Small intestine (tissue), 7 donors: ENCODE results near the gene XPO5. TPM values are rescaled to one million over a fixed set of nuclear protein-coding genes. Genes with fewer than 3 reads are reported as not detected.

Experiments used
- DNase-seq, 2 donors: peaks; one replicate each; pipeline versions ENCODE4 v3.0.0 to v3.0.0-alpha.2; 2013
- FAIRE-seq: peaks from 2 replicates; lab custom pipeline; 2012; peaks lifted over from hg19 to GRCh38; lab: Jason Lieb, UNC
- H3K27ac ChIP-seq, 3 donors: one replicate each; pipeline ENCODE4 v1.5.1; 2013; ENCODE audit warnings: low read length in 2 of 3, mild to moderate bottlenecking in 2 of 3, control low read depth in 1 of 3, inconsistent platforms in 1 of 3, low read depth in 1 of 3, moderate library complexity in 1 of 3
- H3K27me3 ChIP-seq, 3 donors: one replicate each; pipeline ENCODE4 v1.6.1; 2013; ENCODE audit warnings: low read length in 3 of 3, inconsistent platforms in 1 of 3; ENCODE audit not compliant: control insufficient read depth in 3 of 3, insufficient read depth in 3 of 3
- H3K36me3 ChIP-seq, 3 donors: one replicate each; pipeline ENCODE4 v1.6.1; 2013; ENCODE audit warnings: low read length in 3 of 3, inconsistent platforms in 1 of 3, low read depth in 1 of 3, mild to moderate bottlenecking in 1 of 3, moderate library complexity in 1 of 3; ENCODE audit not compliant: control insufficient read depth in 3 of 3, insufficient read depth in 2 of 3
- H3K4me1 ChIP-seq, 3 donors: one replicate each; pipeline ENCODE4 v1.6.1; 2013; ENCODE audit warnings: low read length in 2 of 3, inconsistent platforms in 1 of 3, low read depth in 1 of 3, mild to moderate bottlenecking in 1 of 3, moderate library complexity in 1 of 3; ENCODE audit not compliant: control insufficient read depth in 3 of 3, insufficient read depth in 2 of 3
- H3K4me3 ChIP-seq, 3 donors: one replicate each; pipeline ENCODE4 v1.5.1; 2013; ENCODE audit warnings: low read length in 3 of 3, control low read depth in 1 of 3, inconsistent platforms in 1 of 3, low read depth in 1 of 3, mild to moderate bottlenecking in 1 of 3, moderate library complexity in 1 of 3
- H3K9me3 ChIP-seq, 2 donors: one replicate each; pipeline ENCODE4 v1.6.1; 2013; ENCODE audit warnings: low read depth in 1 of 2, low read length in 1 of 2; ENCODE audit not compliant: control insufficient read depth in 2 of 2, insufficient read depth in 1 of 2
- WGBS, 3 donors: extraction: QIAGEN DNeasy Blood & Tissue Kit; methylation state at CpG; one replicate each; pipeline ENCODE4 v1.1.7; 2013; 5-methylcytosine and 5-hydroxymethylcytosine counted together
- polyA plus RNA-seq, 4 donors: library from polyadenylated mRNA; stranded (reverse) in 3 of 4; unstranded in 1 of 4; fragments of 200-250 nt in 3 of 4; fragments of 120-200 nt in 1 of 4; gene quantifications; one replicate each; pipeline versions ENCODE4 v1.2.1 to v1.2.3, GENCODE V29; 2013
- donor health status: healthy with polysubstance abuse.
- donor health status: control.
- donor health status: control.
- donor health status: Bipolar disorder and iron deficiency.
- donor health status: healthy.

XPO5 gene
- polyA plus RNA-seq, 4 donors, result 5.1 to 26.0 (median 8.8) TPM

DNA sequence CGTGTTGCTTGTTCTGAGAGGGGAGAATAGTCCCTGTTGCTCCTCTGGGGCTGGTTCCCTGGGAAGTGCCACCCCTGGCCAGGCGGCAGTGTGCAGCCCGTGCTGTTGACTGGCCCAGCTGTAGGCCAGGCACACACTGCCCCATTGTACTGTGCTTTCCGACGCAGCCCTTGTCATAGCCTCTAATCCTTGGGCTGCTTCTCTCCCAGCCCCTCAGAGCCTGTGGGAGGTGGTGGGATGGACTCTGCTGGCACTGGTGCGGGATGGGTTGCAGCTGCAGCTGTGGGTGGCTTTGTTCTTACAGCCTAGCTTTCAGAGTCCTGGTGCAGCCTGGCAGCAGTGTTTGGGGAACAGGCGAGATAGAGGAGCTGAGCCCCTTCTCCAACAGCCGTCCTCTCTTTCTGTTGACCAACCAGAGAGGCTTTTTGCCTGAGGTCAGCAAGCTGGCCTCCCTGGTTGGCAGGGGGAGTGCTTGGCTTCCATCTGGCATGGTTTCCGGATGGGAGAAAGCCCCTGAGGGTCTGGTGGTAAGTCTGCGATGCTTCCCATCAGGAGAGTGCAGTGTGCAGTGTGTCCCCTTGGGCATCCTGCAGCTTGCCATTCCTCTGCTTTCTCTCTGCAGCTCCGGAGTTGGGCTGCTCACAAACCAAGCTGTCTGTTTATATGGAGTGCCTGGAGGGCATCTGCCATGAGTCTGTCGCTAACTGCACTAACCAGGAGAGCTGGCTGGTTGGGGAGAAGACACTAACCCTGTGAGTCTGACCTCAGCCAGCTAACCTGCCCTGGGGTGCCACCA is 86.4 kb downstream of the XPO5 start:
- FAIRE-seq, result no peak
- H3K36me3 ChIP-seq, result peaks cover 0 to 38% (median 2%) of the 10 kb centered on the region in 3 donors

GRCh38 chr6:43488667-43489276 is 87.1 kb downstream of the XPO5 start:
- H3K27ac ChIP-seq, result no peak overlapping the region
- WGBS, 3 donors, result 75 to 90% (median 77%) methylated on average over 4 of the region's 4 CpGs
- no peak overlapping the region for H3K4me3 ChIP-seq
- DNase-seq, result no peak
- FAIRE-seq, result no peak
- no peaks in the 10 kb centered on the region for H3K27me3 ChIP-seq
- H3K9me3 ChIP-seq, result no peaks in the 10 kb centered on the region
- H3K4me1 ChIP-seq, result peaks cover 5 to 27% (median 18%) of the 10 kb centered on the region in 3 donors
- peaks cover 0 to 37% (median 2%) of the 10 kb centered on the region in 3 donors for H3K36me3 ChIP-seq

More for the DNA sequence above, 86.4 kb downstream of the XPO5 start:
- H3K9me3 ChIP-seq, result no peaks in the 10 kb centered on the region
- peaks cover 5 to 34% (median 21%) of the 10 kb centered on the region in 3 donors for H3K4me1 ChIP-seq
- no peak overlapping the region for H3K27ac ChIP-seq
- no peak overlapping the region for H3K4me3 ChIP-seq
- 86 to 93% (median 92%) methylated on average over 12 of the region's 12 CpGs for WGBS, 3 donors
- DNase-seq, result no peak
- H3K27me3 ChIP-seq, result no peaks in the 10 kb centered on the region

- Histone ChIP-seq H3K27me3 (no peaks in the 10 kb centered on the region), H3K4me1 (peaks cover 0 to 28% (median 15%) of the 10 kb centered on the region in 3 donors), H3K36me3 (peaks cover 0 to 12% (median 0%) of the 10 kb centered on the region in 3 donors), H3K9me3 (no peaks in the 10 kb centered on the region), H3K27ac (peak overlapping the region; percentile 17 to 78 (median 66)), H3K4me3 (no peak overlapping the region)
- WGBS, 3 donors, result 40 to 70% (median 41%) methylated on average over 11 of the region's 11 CpGs
- FAIRE-seq, result no peak
- DNase-seq, result peak; percentile 78 to 80
These were observed 94.1 kb downstream of the XPO5 start for GRCh38 chr6:43481591-43482236.

DNA sequence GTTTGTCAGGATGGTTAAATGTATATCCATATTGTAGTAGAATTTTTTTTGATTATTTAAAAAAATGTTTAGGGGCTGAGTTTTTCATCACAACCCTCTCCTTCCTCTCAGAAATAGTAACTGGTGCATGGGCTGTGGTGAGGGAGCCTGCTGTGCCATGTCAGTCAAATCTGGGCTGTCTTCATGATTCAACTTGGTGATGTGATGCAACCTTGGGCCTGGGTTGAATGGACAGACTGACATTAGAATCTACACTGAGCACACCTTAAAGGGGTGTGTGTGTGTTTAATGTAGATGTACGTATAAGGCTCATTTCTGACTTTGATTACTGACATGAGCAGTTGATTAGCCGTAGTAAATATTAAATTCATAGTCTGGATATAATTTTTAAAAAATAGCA is 94.8 kb downstream of the XPO5 start:
- 82 to 86% (median 85%) methylated on average over 2 of the region's 2 CpGs for WGBS, 3 donors
- H3K36me3 ChIP-seq, result peaks cover 0 to 10% (median 0%) of the 10 kb centered on the region in 3 donors
- peak in 1 of 2 donors; percentile 17 for DNase-seq
- peak overlapping the region in 2 of 3 donors; percentile 63 to 78 for H3K27ac ChIP-seq
- H3K4me3 ChIP-seq, result no peak overlapping the region
- H3K27me3 ChIP-seq, result no peaks in the 10 kb centered on the region
- FAIRE-seq, result no peak
- peaks cover 0 to 28% (median 15%) of the 10 kb centered on the region in 3 donors for H3K4me1 ChIP-seq
- H3K9me3 ChIP-seq, result no peaks in the 10 kb centered on the region

- FAIRE-seq (no peak), DNase-seq (no peak)
- no peaks in the 10 kb centered on the region for H3K27me3 ChIP-seq
- H3K27ac ChIP-seq, result peak overlapping the region; percentile 14 to 82 (median 60)
- H3K9me3 ChIP-seq, result no peaks in the 10 kb centered on the region
- WGBS, 3 donors, result 8 to 20% (median 9%) methylated on average over 3 of the region's 3 CpGs
- H3K4me1 ChIP-seq, result peaks cover 0 to 28% (median 15%) of the 10 kb centered on the region in 3 donors
- peaks cover 0 to 6% (median 0%) of the 10 kb centered on the region in 3 donors for H3K36me3 ChIP-seq
- peak overlapping the region; percentile 53 to 86 (median 83) for H3K4me3 ChIP-seq
These were observed 97.8 kb downstream of the XPO5 start for GRCh38 chr6:43478008-43478372.

DNA sequence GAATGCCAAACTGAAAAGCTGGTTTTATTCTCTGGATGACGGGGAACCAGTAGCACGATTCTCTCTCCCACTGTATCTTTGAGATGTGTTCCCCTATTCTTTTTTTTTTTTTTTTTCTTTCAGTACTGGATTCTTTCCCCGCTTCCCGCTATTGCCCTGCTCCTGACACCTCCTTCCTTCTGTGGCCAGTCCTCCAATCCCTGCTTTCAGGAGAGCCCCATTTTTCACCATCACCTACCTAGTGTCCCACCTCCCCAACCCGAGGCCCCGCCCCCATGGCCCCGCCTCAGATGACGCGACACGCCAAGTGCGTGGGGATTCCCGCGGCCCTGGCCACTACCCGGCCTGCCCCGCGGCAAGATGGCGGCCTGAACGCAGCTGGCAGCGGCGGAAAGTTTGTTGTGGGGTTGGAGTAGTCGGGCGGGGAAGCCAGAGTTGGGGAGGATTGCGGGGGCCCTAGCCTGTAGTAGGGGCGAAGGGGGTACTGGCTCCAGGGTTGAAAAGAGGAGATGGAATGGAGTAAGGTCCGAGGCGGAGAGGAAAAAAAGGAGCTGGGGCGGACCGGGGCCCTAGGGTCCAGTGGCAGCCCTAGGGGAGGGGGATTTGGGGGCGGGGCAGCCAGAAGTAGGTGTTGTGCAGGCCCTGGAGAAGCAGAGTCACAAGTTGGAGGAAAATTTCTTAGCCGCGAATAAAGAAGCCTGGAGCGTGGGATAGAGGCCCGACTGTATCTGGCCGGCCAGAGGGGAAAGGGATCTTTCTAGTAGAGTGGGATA is 98.4 kb downstream of the XPO5 start, which contains the start of gene TJAP1:
Gene TJAP1, plus strand, starts transcription at position 336 of the 773 bp plus-strand sequence. CDS start 21,432 bp downstream, outside the sequence.
- WGBS, 3 donors, result 1% methylated on average over 30 to 34 of the region's 34 CpGs
- FAIRE-seq, result no peak
- H3K27ac ChIP-seq, result peak within 1 kb of the TSS; percentile 14 to 82 (median 60)

DNA sequence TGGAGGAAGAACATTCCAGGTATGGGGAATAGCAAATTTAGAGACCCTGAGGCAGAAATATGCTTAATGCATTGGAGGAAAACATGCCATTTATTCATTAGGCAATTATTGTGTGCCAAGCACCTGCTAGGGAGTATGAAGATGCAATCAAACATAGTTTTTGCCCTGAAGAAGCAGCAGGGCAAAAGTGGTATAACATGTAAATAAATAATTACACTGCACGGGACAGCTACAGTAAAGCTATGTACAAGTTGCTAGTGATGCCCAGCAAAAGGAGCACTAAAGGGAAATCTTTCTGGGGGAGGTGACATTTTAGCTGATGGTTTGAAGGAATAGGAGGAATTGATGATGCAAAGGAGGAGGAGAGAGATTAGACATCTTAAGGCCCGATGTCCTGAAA is 99.1 kb downstream of the XPO5 start:
- Histone ChIP-seq H3K4me3 (peak overlapping the region in 1 of 3 donors; percentile 53), H3K9me3 (no peaks in the 10 kb centered on the region), H3K27me3 (no peaks in the 10 kb centered on the region), H3K4me1 (peaks cover 0 to 22% (median 8%) of the 10 kb centered on the region in 3 donors), H3K27ac (peak overlapping the region in 1 of 3 donors; percentile 15), H3K36me3 (peaks cover 0 to 3% (median 0%) of the 10 kb centered on the region in 3 donors)
- DNase-seq (peak in 1 of 2 donors; percentile 29), FAIRE-seq (no peak)
- 10 to 31% (median 17%) methylated on average over 2 of the region's 2 CpGs for WGBS, 3 donors

More for the DNA sequence above, 98.4 kb downstream of the XPO5 start, which contains the start of gene TJAP1:
- Histone ChIP-seq H3K36me3 (peaks cover 0 to 3% (median 0%) of the 10 kb centered on the region in 3 donors), H3K27me3 (no peaks in the 10 kb centered on the region), H3K9me3 (no peaks in the 10 kb centered on the region), H3K4me1 (peaks cover 0 to 25% (median 10%) of the 10 kb centered on the region in 3 donors), H3K4me3 (peak within 1 kb of the TSS; percentile 53 to 86 (median 83))
- peak; percentile 88 to 95 for DNase-seq
